GM19438 (cell line): ENCODE results near the gene FAM229B.
"Not testable (repeated sequence)": the region's sequence is repeated elsewhere in the genome, so short reads cannot be mapped to it uniquely, and the experiment has no call there.

Source experiments
- ATAC-seq: cut with Tn5 transposase; IDR thresholded peaks from one replicate; pipeline ENCODE4 v1.9.1; 2021; ENCODE audit warnings: low read depth; ENCODE audit not compliant: unreplicated experiment

FAM229B gene

DNA sequence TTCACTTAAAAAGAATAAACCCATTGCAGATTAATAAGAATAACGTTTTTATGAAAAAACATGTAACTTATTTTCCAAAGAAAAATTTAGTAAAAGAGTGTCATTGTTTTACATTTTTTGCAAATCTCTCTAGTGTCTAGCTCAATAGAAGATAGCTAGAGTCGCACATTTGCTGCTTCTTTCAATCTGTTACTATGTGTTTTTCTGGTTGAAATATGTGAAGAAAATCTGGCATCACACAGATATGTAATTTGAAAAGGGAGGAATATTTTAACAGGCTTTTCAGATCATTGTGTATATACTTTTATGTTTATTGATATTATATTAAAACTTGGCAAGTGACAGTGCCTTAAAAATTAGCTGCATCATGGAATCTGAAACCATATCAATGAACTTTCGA lies 24.4 kb upstream of the FAM229B start:
- ATAC-seq: no peak

DNA sequence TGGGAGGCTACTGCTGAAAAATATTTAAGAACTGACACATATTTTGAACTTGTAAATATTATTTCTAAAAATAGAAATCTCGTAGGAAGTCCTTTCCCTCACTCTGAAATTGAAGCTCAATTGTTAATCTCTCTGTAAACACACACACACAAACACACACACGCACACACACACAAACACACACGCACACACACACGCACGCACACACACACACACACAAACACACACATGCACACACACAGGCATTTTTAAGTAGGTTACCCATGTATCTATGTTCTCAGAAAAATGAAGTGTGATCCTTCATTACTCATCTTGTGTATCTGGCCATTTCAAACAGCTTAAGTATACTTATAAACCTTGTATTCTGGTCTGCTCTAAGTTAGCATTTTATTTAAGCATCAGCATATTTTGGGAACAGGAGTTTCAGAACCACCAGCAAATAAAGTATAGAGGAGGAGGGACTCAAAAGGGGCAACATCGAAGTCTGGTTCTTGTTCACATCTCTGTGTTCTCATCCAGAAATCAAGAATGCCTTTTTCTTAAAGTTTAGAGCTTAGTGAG lies 21.9 kb upstream of the FAM229B start:
- no peak for ATAC-seq

DNA sequence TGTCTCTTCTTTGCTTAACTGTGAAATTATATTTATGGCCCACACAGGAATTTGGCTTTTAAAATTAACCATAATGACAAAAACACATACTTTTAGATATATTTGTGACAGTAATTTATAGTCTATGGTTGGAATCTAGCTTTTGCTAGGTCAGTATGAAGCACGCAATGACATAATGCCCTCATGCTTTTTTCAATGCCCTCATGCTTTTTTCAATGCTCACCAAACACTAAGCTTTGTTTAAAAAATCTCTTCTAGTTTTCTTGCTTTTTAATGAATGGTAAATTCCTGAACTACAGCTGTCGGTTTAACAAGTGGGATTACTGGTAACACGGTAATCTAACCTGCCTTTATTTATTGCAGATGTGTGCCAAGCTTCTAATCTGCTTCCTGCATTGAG lies 20.8 kb upstream of the FAM229B start:
- no peak for ATAC-seq

DNA sequence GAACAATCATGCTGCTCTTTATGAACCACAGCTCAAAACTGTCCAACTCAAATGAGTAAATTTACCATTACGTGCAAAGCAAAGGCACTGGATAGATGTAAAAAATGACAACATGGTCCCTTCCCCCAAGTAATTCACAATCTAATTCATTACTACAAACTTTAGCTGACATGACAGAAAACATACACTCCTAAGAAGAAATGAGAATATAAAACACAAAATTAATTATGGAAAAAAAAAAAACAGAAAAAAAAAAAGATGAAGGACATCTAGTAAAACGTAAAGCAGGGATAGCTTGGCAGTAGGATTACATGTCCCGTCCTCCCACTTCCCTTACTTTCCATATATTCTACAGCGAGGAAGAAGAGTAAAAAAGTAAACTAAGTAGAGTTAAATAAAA lies 5.8 kb upstream of the FAM229B start:
- no peak for ATAC-seq

DNA sequence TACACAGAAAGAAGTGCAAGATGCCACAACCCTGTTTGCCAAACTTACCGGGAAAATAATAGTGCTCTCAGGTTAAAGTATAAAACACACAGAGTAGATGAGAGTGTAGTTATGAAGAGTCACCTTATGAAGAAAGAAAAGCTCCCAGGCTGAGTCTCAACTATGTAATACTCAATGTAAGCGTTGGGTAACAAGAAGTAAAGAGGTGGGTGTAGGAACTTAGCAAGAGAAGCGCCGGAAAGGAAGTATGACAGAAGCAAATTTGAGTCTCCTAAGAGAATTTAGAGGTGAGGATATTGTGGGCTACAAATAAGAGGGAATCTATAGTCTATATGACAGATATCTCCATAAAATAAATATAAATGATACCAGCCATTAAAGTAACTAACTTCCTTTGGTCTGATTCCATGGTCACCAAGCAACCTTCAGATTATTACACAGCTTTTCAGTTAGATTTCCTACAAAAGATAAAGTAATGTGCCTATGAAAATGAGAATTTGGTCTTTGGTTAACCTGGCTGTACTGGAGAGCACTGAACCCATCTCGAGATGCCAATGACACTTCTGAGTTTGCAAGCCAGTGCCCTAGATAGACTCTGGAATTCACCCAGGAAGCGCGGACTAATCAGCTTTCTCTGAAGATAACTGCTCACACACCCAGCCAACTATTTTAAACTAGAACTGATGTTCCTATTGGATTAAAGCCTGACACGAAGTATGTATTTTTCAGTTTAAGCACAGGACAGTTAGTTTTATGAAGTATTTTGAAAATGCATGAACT lies 1.9 kb upstream of the FAM229B start:
- ATAC-seq: no peak

DNA sequence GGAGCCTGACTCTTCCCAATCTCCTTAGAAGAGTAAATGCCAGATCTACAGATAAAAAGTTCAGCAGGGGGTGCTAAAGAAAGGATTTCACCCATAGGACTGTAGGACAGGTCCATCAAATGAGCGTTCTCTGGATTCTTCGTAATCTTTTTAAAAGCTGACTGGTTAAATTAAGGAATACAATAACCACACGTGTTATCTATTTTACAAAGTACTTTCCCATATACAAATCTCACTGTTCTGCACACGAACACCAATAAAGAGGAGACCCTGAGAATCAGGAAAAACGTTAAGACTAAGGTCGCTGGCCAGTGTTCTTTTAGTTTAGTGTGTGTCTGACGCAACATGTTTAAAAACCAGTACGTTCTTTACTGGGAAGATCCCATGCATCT lies 651 bp upstream of the FAM229B start:
- ATAC-seq: peak; percentile 54

DNA sequence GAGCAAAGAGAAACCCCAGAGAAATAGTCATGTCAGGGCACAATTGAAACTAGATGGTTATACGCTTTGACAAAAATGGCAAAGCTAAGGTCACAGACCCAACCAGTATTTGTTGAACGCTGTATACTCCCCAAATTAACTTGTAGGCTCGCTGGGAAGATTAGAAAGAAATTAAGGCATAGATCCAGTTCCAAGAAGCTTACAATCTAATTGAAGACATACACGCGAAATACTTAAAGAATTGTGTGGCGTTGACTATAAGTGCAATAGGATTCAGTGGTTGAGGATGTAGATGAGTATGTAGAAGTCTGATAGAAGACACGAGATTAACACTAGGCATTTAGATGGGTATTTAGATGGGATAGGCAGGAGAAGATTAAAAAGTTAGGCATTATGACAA lies 525 bp downstream of the FAM229B start:
- ATAC-seq: no peak

DNA sequence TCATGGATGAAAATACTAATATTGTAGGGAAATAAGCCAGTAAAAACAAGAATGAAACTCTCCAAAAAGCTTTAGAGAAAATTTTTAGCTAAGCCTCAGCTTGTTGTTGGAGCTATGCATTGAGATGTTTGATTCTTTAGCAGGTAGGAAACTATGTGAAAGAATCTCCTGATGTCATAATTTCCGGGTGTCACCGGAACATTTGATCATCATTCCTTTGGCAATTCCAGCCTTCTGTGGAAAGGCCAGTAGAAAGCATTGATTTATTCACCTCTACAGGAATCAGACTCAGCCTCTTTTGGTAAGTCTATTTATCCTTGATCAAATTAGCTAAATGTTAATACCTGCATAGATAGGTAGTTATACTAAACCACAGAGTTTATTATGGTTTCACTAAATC lies 9.5 kb downstream of the FAM229B start:
- no peak for ATAC-seq

DNA sequence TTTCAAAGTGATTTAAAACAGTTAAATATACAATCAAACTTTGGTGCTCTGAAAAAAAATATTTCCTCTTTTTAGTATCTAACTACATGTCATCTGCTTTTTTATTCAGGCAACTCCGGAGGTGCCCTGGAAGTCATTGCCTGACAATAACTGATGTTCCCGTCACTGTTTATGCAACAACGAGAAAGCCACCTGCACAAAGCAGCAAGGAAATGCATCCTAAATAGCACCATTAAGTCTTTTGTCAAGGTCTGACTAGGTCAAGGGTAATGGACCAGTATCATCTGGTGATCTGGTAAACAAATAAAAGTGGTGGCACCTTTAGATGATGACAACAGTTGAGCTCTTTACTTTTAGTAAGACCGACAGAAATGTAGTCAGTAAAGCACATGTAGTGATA lies 13.2 kb downstream of the FAM229B start:
- no peak for ATAC-seq

DNA sequence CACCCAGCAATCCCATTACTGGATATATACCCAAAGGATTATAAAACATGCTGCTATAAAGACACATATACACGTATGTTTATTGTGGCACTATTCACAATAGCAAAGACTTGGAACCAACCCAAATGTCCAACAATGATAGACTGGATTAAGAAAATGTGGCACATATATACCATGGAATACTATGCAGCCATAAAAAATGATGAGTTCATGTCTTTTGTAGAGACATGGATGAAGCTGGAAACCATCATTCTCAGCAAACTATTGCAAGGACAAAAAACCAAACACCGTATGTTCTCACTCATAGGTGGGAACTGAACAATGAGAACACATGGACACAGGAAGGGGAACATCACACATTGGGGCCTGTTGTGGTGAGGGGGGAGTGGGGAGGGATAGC lies 18.6 kb downstream of the FAM229B start:
- not testable (repeated sequence) for ATAC-seq

DNA sequence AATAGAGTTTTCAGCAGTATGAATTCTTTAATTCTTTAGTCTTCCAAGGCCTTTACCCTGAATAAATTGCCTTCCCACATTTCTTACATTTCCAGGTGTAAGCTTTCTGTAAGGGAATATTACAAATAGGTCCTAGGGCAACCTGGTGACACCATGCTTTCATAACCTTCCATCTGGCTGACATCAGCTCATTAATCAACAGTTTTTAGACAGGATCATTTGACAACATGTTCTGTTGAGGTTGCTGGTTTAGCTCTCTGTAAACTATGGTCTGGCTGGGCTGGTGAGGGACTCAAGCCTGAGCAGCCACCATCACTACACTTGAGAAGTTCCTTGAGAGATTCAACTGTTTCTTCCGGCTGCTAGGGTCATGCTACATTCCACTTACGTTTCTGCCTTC lies 19.2 kb downstream of the FAM229B start:
- ATAC-seq: no peak

DNA sequence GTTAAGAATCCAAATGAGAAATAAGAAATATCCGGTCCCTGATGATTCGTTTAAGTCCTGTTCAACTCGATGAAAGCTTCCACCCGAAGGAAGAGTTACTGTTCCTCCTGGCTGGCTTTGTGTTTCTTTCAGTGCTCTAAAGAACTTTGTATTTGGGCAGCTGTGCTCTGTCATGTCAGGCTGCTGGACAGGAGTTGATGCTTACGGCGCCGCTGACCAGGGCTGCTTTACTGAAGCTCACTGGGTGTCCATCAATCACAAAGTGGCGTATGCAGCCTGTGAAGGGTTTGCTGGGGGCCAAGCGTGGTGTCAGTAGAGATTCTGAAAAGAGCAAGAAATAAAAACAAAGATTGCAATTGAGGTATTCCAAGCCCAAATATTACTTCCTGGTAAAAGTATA lies 21.9 kb downstream of the FAM229B start:
- no peak for ATAC-seq

DNA sequence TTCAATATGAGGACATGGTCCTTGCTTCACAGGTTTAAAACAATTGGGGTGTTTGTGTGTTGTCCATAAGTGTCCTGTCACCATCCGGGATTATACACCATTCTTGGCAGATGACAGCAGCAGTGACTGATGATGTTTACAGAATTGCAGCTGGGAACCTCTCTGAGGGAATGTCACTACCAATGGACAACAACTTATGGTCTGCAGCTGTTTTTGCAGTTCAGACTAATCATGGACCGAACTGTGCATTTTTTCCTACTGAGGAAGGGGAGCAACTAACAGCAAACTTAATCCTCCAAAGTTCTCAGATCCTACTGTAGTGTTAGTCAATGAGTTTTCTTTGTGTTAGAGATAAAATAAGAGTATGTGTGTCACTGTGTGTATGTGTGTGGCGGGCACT lies 26.0 kb downstream of the FAM229B start:
- ATAC-seq: no peak

DNA sequence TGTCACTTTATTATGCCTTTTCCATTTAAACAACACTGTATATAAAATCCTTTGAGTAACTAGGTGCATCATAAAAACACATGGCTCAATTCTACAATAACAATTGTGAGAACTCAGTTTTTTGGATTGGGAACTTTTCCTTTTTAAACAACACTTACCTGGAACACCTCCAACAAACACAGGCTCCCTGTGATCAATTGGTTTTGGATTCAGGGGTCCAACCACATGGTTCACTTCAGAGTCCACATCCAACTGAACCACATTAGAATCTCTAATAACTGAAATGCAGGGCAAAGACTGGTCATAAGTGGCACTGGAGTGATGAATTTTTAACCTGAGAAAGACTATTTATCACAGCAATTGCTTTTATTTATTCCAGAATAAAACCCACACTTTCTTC lies 26.5 kb downstream of the FAM229B start:
- ATAC-seq: no peak

DNA sequence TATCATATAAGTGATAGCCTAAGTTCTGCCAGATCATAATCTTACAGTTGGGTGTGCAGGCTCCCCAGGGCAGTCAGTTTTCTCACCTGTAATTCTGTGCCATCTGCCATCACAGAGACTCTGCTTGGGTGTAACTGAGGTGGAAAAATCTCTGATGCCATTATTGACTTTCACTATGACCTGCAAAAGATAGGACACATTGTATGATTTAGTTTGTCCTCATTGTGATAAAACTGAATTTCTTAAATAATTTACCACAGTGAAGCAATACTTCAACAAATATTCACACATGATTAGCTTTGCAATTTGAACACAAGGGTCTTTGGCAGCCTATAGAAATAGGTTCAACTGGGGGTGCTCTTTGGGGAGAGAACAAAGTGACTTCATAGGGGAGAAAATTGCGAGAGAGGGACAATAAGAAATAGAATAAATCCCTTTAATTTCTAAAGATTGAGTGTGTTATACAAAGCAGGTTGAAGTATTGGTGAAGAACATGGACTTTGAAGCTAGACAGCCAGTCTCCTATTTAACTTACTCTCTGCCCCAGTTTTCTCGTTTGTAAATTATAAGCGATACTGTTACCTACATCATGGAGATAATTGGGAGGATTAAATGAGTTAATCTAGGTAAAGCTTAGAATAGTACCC lies 27.3 kb downstream of the FAM229B start:
- ATAC-seq: no peak

DNA sequence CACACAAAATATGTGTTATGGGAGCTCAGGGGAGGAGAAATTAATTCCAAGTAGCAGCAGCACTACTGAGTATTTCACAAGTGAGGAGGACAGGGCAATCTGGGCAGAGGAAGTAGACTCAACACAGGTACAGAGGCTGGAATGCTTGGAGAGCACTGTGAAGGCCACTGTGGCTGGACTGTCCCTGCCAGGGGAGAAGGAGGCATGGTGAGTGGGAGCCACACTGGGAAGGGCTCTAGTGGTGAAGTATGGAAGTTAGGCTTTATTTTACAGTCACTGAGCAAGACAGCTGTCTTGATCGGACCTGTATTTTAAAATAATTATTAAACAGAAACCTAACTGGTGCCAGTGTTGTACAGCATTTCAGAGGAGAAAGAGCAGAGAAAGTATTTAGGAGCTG lies 28.8 kb downstream of the FAM229B start:
- no peak for ATAC-seq

DNA sequence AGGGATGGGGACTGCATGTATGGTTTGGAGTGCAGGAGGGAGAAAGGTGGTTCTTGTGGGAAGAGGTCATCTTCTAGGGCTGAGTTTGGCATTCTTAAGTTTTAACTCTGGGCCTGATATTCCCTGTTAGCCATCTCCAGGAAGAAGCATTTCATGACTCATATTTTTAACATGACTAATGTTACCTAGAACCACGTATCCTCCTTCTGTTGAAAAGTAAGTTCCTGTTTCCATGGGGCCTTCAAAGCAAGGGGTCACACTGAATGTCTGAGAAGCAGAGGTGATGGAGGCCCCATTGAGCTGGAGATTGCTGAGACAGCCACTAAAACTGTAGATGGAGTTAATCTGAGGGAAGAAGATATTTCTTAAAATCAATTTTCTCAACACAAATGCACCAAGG lies 30.2 kb downstream of the FAM229B start:
- ATAC-seq: no peak

DNA sequence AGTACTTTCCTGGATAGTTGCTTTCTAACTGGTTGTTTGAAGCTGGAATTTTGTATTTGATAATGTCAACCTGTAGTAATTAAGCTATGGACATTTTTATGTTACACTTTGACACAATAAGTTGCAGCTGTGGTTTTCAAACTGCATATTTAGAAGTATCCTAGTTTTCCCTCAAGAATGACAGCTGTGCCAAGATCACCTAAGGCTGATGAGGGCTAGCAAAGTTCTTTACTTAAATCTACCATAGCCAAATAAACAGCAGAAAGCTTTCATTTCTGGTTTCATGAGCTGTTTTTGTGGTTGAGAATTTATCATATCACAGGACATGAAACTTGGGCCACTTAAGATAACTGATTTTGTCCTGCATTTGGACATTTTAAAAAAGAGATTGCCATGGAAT lies 30.6 kb downstream of the FAM229B start:
- ATAC-seq: no peak

DNA sequence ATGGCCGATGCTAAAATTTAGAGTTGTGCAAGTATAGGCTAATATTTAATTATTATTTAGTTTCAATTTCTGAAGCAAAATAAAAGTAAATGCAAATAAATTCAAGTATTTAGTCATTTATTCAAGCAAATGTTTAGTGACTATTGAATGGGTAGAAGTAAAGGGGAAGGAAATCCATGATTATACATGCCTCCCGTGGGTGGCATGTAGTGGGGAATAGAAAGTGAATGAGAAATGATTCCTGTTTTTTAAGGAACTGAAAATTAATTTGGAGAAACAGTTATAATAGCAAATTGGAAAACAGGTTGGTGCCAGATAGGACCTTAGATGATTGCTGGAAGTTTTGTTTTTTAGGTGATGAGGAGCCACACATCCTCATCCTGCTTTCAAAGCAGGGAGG lies 35.4 kb downstream of the FAM229B start:
- ATAC-seq: no peak

DNA sequence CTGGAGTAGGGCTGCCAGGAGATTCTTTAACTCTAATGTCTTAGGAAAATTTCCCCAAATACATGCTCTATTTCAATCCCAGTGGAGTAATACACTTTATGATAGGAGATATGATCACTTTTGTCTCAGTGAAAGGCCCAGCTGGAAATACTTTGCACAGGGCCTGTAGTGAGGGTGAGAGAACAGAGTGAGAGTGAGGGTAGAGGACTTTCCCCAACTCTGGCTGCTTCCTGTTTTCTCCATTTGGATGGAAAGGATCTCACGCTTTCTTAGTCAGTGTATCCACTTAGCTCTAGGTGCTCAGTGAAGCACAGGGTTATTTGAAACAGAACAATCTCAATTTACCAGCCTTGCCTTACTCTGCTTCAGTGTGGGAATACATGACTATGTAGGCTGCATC lies 36.6 kb downstream of the FAM229B start:
- ATAC-seq: no peak

DNA sequence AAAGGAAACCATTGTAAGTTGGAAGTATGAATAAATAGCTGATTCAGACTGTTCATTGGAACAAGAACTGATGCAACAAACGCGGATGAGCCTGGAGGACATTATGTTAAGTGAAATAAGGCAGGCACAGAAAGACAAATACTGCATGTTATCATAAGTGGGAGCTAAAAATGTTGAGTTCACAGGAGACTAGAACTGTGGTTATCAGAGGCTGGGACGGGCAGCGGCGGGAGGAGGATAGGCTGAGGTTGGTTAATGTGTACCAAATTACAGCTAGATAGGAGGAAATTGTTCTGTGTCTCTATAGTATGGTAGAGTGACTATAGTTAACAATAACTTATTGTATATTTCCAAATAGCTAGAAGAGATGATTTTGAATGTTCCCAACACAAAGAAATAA lies 40.8 kb downstream of the FAM229B start:
- ATAC-seq: no peak

DNA sequence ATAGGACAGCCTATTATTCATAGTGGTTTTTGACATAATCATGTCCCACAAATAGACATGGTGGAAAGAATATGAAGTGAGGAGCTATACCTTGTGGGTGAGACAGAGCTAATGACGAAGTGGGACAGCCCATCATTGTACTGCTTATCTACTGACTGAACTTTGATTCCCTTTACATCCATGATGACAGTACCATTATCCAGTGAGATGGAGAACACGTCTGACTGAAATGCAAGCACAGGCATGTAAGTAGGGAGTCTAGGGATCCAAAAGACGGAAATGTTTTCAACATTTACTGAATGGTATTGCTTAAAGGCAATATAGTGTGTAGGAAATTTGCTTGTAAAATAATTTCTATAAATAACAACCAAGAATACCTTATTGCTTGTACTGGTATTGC lies 43.5 kb downstream of the FAM229B start:
- no peak for ATAC-seq
